T47D (cell line): Measurements from ENCODE around the gene TPST1.
"Not testable (repeated sequence)": the region's sequence is repeated elsewhere in the genome, so short reads cannot be mapped to it uniquely, and the experiment has no call there.

Experiments used
- DNase-seq, 2 experiments: peaks; one replicate each; pipeline versions ENCODE4 v3.0.0 to v3.0.0-alpha.2; 2011 to 2012; ENCODE audit warnings: low read depth in 1 of 2, low spot score in 1 of 2
- JUND ChIP-seq: IDR thresholded peaks from 2 replicates; pipeline ENCODE4 v1.6.1; 2012; ENCODE audit warnings: low read depth
- in situ Hi-C: cut with HindIII; loops from 2 replicates; pipeline ENCODE4 v1.10.0; 2016; ENCODE audit warnings: low sequenced_read_pairs, low pct_unique_long_range_greater_than_20kb

The TPST1 gene

GRCh38 chr7:66377714-66378113 is 172.6 kb downstream of the TPST1 start:
- no peak for DNase-seq
- in situ Hi-C loops: no loop called here
- no peak for TF ChIP-seq JUND

- no peak for TF ChIP-seq JUND
- no peak for DNase-seq
- in situ Hi-C loops: no loop called here
Measured at GRCh38 chr7:66379542-66380160, 174.5 kb downstream of the TPST1 start.

GRCh38 chr7:66380272-66380888 is 175.2 kb downstream of the TPST1 start:
- in situ Hi-C loops: no loop called here
- no peak for DNase-seq
- TF ChIP-seq JUND: no peak

- DNase-seq: peak in 1 of 2 experiments; percentile 9
- in situ Hi-C loops: not testable (repeated sequence)
Measured at GRCh38 chr7:66382182-66382923, 177.2 kb downstream of the TPST1 start.

GRCh38 chr7:66385191-66385905 is 180.2 kb downstream of the TPST1 start:
- in situ Hi-C loops: not testable (repeated sequence)

GRCh38 chr7:66395128-66395571 is 190.0 kb downstream of the TPST1 start:
- in situ Hi-C loops, DNase-seq: not testable (repeated sequence)

More at GRCh38 chr7:66385191-66385905, 180.2 kb downstream of the TPST1 start:
- DNase-seq: not testable (repeated sequence)

GRCh38 chr7:66396052-66396451 is 190.9 kb downstream of the TPST1 start:
- DNase-seq, in situ Hi-C loops: not testable (repeated sequence)

- in situ Hi-C loops, DNase-seq: not testable (repeated sequence)
Measured at GRCh38 chr7:66398841-66399240, 193.7 kb downstream of the TPST1 start.

GRCh38 chr7:66399566-66399965 is 194.4 kb downstream of the TPST1 start:
- DNase-seq: no peak
- in situ Hi-C loops: no loop called here
- TF ChIP-seq JUND: no peak

- no peak for DNase-seq
- TF ChIP-seq JUND: no peak
- in situ Hi-C loops: no loop called here
Measured at GRCh38 chr7:66400400-66400799, 195.3 kb downstream of the TPST1 start.

- DNase-seq, in situ Hi-C loops: not testable (repeated sequence)
Measured at GRCh38 chr7:66401126-66401525, 196.0 kb downstream of the TPST1 start.

GRCh38 chr7:66401932-66402331 is 196.8 kb downstream of the TPST1 start:
- DNase-seq, in situ Hi-C loops: not testable (repeated sequence)

- no peak for TF ChIP-seq JUND
- no peak for DNase-seq
- in situ Hi-C loops: no loop called here
Measured at GRCh38 chr7:66403564-66403963, 198.4 kb downstream of the TPST1 start.
